LNCAP (cell line): ENCODE data around the gene TBC1D1.

Experiments used
- CTCF ChIP-seq: fragments of 450-650 bp; IDR thresholded peaks from 2 replicates; pipeline ENCODE4 v1.5.1; 2017; ENCODE audit warnings: mild to moderate bottlenecking

Gene TBC1D1

GRCh38 chr4:38145033-38145678 lies 254.3 kb downstream of the TBC1D1 start:
- TF ChIP-seq CTCF = no peak

GRCh38 chr4:38145741-38146140 lies 254.9 kb downstream of the TBC1D1 start:
- no peak for TF ChIP-seq CTCF

- no peak for TF ChIP-seq CTCF
Observed at GRCh38 chr4:38146383-38146782, 255.5 kb downstream of the TBC1D1 start.

DNA sequence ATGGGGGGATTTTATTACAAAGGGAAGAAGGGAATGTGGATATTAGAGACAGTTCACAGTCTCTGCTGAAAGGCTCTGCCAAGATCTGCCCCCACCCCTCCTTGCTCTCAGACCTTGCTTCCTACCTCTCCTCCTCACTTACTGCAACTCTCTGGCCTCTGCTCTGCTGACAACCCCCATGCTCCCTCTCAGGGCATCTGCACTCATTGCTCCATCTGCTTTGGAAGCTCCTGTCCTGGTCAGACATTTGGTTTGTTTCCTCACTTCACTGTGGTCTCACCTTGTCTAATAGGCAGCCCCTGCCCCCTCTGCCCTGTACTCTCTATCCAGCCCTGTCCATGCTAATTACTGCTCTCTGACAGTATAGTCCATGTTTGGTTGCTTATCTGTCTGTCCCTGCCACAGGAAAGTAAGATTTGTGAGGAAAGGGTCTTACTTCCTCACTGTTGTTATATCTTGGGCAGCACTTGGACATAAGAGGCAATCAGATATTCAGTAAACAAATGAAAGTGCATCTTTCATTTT lies 258.6 kb downstream of the TBC1D1 start:
- no peak for TF ChIP-seq CTCF

GRCh38 chr4:38149997-38150671 lies 259.2 kb downstream of the TBC1D1 start:
- TF ChIP-seq CTCF = no peak

DNA sequence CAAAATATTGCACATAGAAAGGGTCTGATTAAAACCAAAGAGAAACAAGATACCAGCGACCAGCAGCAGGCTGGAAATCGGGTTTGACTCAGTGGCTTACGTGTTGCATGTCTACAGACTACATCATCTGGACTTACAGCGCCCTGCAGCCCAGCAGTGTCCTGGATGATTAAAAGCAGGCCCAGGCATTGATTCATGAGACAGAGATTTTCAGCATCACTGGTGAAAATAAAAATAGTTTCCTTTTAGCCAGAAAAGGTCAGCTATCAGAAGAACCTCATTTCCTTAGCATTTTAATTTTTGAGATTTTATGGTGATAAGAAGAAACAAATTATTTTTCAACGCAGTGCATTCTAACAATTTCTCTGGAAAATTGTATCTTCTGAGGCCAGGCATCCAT lies 259.9 kb downstream of the TBC1D1 start:
- no peak for TF ChIP-seq CTCF

DNA sequence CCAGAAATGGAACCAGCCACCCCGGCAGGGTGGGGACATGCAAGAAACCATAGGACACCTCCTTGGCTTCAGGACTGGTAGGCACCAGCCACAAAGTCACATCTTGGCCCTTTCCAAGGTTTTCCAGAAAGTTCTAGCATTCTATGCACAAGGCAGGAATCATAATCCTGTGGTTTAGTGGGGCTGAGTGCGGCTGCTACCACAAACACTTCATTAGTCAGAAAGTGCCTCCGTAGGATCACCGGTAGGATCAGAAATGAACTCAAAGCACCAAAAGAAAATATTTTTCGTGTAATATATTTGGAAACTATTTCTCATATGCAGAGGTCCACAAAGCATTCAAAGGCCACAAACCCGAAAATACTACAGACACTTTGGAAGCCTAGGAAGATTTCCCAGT lies 261.0 kb downstream of the TBC1D1 start:
- no peak for TF ChIP-seq CTCF
